ENCODE results near the gene ZNRD2. TPM values are rescaled to one million over a fixed set of nuclear protein-coding genes. Genes with fewer than 3 reads are reported as not detected.

The ZNRD2 gene
- total RNA-seq, 4 donors from 2014 or later: 28.2 to 79.1 (median 41.3) TPM

- WGBS, 2 donors: 94 to 99% methylated on average over 3 of the region's 3 CpGs
- intact Hi-C loops (cut with DNase I): no loop called here
- no peaks in the 10 kb centered on the region for H3K9me3 ChIP-seq
- no peaks in the 10 kb centered on the region for H3K27me3 ChIP-seq
- peaks cover 4 to 41% of the 10 kb centered on the region in 2 donors for H3K4me1 ChIP-seq
- H3K4me3 ChIP-seq (replicated peaks in 1 of 3): no peak overlapping the region
- no peak for TF ChIP-seq CTCF (IDR thresholded peaks at IDR 0.05)
- TF ChIP-seq POLR2A (IDR thresholded peaks at IDR 0.05): no peak
- H3K36me3 ChIP-seq: no peaks in the 10 kb centered on the region
- H3K27ac ChIP-seq: no peak overlapping the region
- DNase-seq: no peak
Observed at GRCh38 chr11:65548395-65548794, 21.9 kb upstream of the ZNRD2 start.

GRCh38 chr11:65549096-65549495 lies 21.2 kb upstream of the ZNRD2 start:
- WGBS, 2 donors: 61 to 83% methylated on average over 3 of the region's 3 CpGs
- Histone ChIP-seq H3K27ac (no peak overlapping the region), H3K27me3 (no peaks in the 10 kb centered on the region), H3K9me3 (no peaks in the 10 kb centered on the region), H3K36me3 (no peaks in the 10 kb centered on the region), H3K4me1 (peaks cover 4 to 43% of the 10 kb centered on the region in 2 donors), H3K4me3 (replicated peaks in 1 of 3) (no peak overlapping the region)
- intact Hi-C loops (cut with DNase I): no loop called here
- TF ChIP-seq POLR2A (IDR thresholded peaks at IDR 0.05) (no peak), CTCF (IDR thresholded peaks at IDR 0.05) (no peak)
- DNase-seq: peak in 1 of 2 donors; percentile 43

GRCh38 chr11:65551572-65552387 lies 18.5 kb upstream of the ZNRD2 start:
- Histone ChIP-seq H3K4me1 (peaks cover 16 to 57% of the 10 kb centered on the region in 2 donors), H3K27me3 (no peaks in the 10 kb centered on the region), H3K27ac (peak overlapping the region in 1 of 3 donors; percentile 32), H3K9me3 (no peaks in the 10 kb centered on the region), H3K36me3 (no peaks in the 10 kb centered on the region), H3K4me3 (replicated peaks in 1 of 3) (no peak overlapping the region)
- intact Hi-C loops (cut with DNase I): no loop called here
- peak; percentile 69 to 83 for DNase-seq
- TF ChIP-seq CTCF (IDR thresholded peaks at IDR 0.05) (peak in 4 of 6 experiments; percentile 29 to 49 (median 35)), POLR2A (IDR thresholded peaks at IDR 0.05) (no peak)
- WGBS, 2 donors: 64 to 70% methylated on average over 7 to 8 of the region's 17 CpGs

GRCh38 chr11:65552388-65552951 lies 17.8 kb upstream of the ZNRD2 start:
- TF ChIP-seq CTCF (IDR thresholded peaks at IDR 0.05): no peak
- H3K36me3 ChIP-seq: no peaks in the 10 kb centered on the region
- H3K27me3 ChIP-seq: no peaks in the 10 kb centered on the region
- no peak overlapping the region for H3K27ac ChIP-seq
- no peak for DNase-seq
- WGBS, 2 donors: 84 to 88% methylated on average over 6 to 9 of the region's 9 CpGs
- H3K9me3 ChIP-seq: no peaks in the 10 kb centered on the region
- H3K4me1 ChIP-seq: peaks cover 22 to 63% of the 10 kb centered on the region in 2 donors
- intact Hi-C loops (cut with DNase I): no loop called here
- no peak overlapping the region for H3K4me3 ChIP-seq (replicated peaks in 1 of 3)
